ACC112 (cell line): ENCODE data around the gene CNR2.
A peak's percentile ranks its signal among the peaks of the same experiment; 100 is the strongest.
"Not testable (repeated sequence)": the region's sequence is repeated elsewhere in the genome, so short reads cannot be mapped to it uniquely, and the experiment has no call there.

Source experiments
- H2AFZ ChIP-seq: fragments of 200-600 bp; sonication (generic); one replicate; pipeline ENCODE4 v1.6.0; 2017; ENCODE audit warnings: antibody characterized with exemption, low read length; ENCODE audit not compliant: unreplicated experiment
- H3K27ac ChIP-seq: fragments of 200-600 bp; sonication (generic); 2 replicates; pipeline ENCODE4 v1.5.1; 2014; ENCODE audit warnings: low read depth, mild to moderate bottlenecking, antibody characterized with exemption, low read length, moderate library complexity
- H3K27me3 ChIP-seq: fragments of 200-600 bp; sonication (generic); 2 replicates; pipeline ENCODE4 v1.6.1; 2014; ENCODE audit warnings: mild to moderate bottlenecking, antibody characterized with exemption, low read length, moderate library complexity, mixed read lengths; ENCODE audit not compliant: insufficient read depth
- H3K36me3 ChIP-seq: fragments of 200-600 bp; sonication (generic); 2 replicates; pipeline ENCODE4 v1.6.1; 2016; ENCODE audit warnings: mild to moderate bottlenecking, antibody characterized with exemption, low read length, moderate library complexity, mixed read lengths; ENCODE audit not compliant: insufficient read depth
- H3K4me1 ChIP-seq: fragments of 200-600 bp; sonication (generic); one replicate; pipeline ENCODE4 v1.6.1; 2016; ENCODE audit warnings: low read length, mixed read lengths; ENCODE audit not compliant: insufficient read depth, unreplicated experiment, control insufficient read depth
- H3K4me3 ChIP-seq: fragments of 200-600 bp; sonication (generic); 2 replicates; pipeline ENCODE4 v1.5.1; 2014; ENCODE audit warnings: mild to moderate bottlenecking, low read depth, low read length
- H3K79me2 ChIP-seq: fragments of 200-600 bp; sonication (generic); one replicate; pipeline ENCODE4 v1.6.0; 2016; ENCODE audit warnings: low read length; ENCODE audit not compliant: control insufficient read depth, unreplicated experiment, insufficient read depth

Gene CNR2

GRCh38 chr1:23913212-23913880 lies at the start of gene CNR2:
TSS of gene CNR2 (minus strand) at chr1:23913362. CDS start at chr1:23875617, 37,745 bp downstream.
- H3K27ac ChIP-seq: no peak within 1 kb of the TSS
- no peak within 1 kb of the TSS for H2AFZ ChIP-seq
- H3K4me1 ChIP-seq: no peaks in the 10 kb centered on the region
- no peak within 1 kb of the TSS for H3K4me3 ChIP-seq
- H3K36me3 ChIP-seq: no peaks in the 10 kb centered on the region
- H3K27me3 ChIP-seq: peaks cover 14% of the 10 kb centered on the region
- H3K79me2 ChIP-seq: no peaks in the 10 kb centered on the region

GRCh38 chr1:23960291-23961020 lies 47.3 kb upstream of the CNR2 start:
- no peak overlapping the region for H2AFZ ChIP-seq
- no peaks in the 10 kb centered on the region for H3K27me3 ChIP-seq
- peaks cover 15% of the 10 kb centered on the region for H3K36me3 ChIP-seq
- peak overlapping the region; percentile 92 for H3K4me3 ChIP-seq
- peak overlapping the region; percentile 94 for H3K27ac ChIP-seq
- peaks cover 16% of the 10 kb centered on the region for H3K4me1 ChIP-seq
- peaks cover 25% of the 10 kb centered on the region for H3K79me2 ChIP-seq

GRCh38 chr1:23959461-23960290 lies 46.5 kb upstream of the CNR2 start, which contains the start of gene PNRC2:
TSS of gene PNRC2 (plus strand) at chr1:23959828. CDS start at chr1:23961458, 1,630 bp downstream.
- Histone ChIP-seq H3K4me3 (peak within 1 kb of the TSS; percentile 92), H3K36me3 (peaks cover 15% of the 10 kb centered on the region), H3K4me1 (peaks cover 18% of the 10 kb centered on the region), H3K27me3 (no peaks in the 10 kb centered on the region), H3K79me2 (peaks cover 25% of the 10 kb centered on the region), H2AFZ (peak within 1 kb of the TSS; percentile 50), H3K27ac (peak within 1 kb of the TSS; percentile 94)

GRCh38 chr1:23958810-23959460 lies 45.8 kb upstream of the CNR2 start:
- Histone ChIP-seq H3K4me3 (peak overlapping the region; percentile 92), H3K27ac (peak overlapping the region; percentile 94), H3K4me1 (peaks cover 15% of the 10 kb centered on the region), H3K79me2 (peaks cover 25% of the 10 kb centered on the region), H3K27me3 (no peaks in the 10 kb centered on the region), H3K36me3 (peaks cover 14% of the 10 kb centered on the region), H2AFZ (peak overlapping the region; percentile 50)

GRCh38 chr1:23958040-23958809 lies 45.1 kb upstream of the CNR2 start:
- peak overlapping the region; percentile 92 for H3K4me3 ChIP-seq
- peaks cover 25% of the 10 kb centered on the region for H3K79me2 ChIP-seq
- H3K27ac ChIP-seq: peak overlapping the region; percentile 94
- H2AFZ ChIP-seq: peak overlapping the region; percentile 26
- not testable (repeated sequence) for H3K27me3 ChIP-seq, H3K36me3 ChIP-seq
- peaks cover 15% of the 10 kb centered on the region for H3K4me1 ChIP-seq

- Histone ChIP-seq H2AFZ (no peak overlapping the region), H3K27me3 (no peaks in the 10 kb centered on the region), H3K4me1 (peaks cover 20% of the 10 kb centered on the region), H3K79me2 (peaks cover 23% of the 10 kb centered on the region), H3K36me3 (peaks cover 8% of the 10 kb centered on the region), H3K27ac (no peak overlapping the region), H3K4me3 (no peak overlapping the region)
Observed at GRCh38 chr1:23957096-23957495, 43.9 kb upstream of the CNR2 start.

- no peaks in the 10 kb centered on the region for H3K36me3 ChIP-seq
- H3K79me2 ChIP-seq: no peaks in the 10 kb centered on the region
- H3K27ac ChIP-seq: no peak overlapping the region
- H3K4me3 ChIP-seq: no peak overlapping the region
- H2AFZ ChIP-seq: no peak overlapping the region
- H3K27me3 ChIP-seq: no peaks in the 10 kb centered on the region
- H3K4me1 ChIP-seq: peaks cover 27% of the 10 kb centered on the region
Observed at GRCh38 chr1:23953020-23953419, 39.9 kb upstream of the CNR2 start.

- Histone ChIP-seq H3K4me1 (peaks cover 12% of the 10 kb centered on the region), H3K27ac (no peak overlapping the region), H3K79me2 (no peaks in the 10 kb centered on the region), H2AFZ (no peak overlapping the region), H3K36me3 (no peaks in the 10 kb centered on the region), H3K27me3 (peaks cover 3% of the 10 kb centered on the region; the same call in 1 of the 2 replicates), H3K4me3 (no peak overlapping the region)
Observed at GRCh38 chr1:23947366-23947765, 34.2 kb upstream of the CNR2 start.

GRCh38 chr1:23936481-23937176 lies 23.5 kb upstream of the CNR2 start:
- no peak overlapping the region for H3K4me3 ChIP-seq
- no peak overlapping the region for H3K27ac ChIP-seq
- H3K79me2 ChIP-seq: no peaks in the 10 kb centered on the region
- H2AFZ ChIP-seq: no peak overlapping the region
- H3K4me1 ChIP-seq: peaks cover under 1% of the 10 kb centered on the region
- H3K27me3 ChIP-seq: no peaks in the 10 kb centered on the region
- no peaks in the 10 kb centered on the region for H3K36me3 ChIP-seq
